Activated CD4-positive, alpha-beta T cell treated with anti-CD3 and anti-CD28 coated beads, Interleukin-2, amount 10 ng/mL, durations not matched to agents 24 days and 14 days (primary cell): ENCODE measurements around the gene CCDC61. TPM values are rescaled to one million over a fixed set of nuclear protein-coding genes. Genes with fewer than 3 reads are reported as not detected.

Source experiments
- DNase-seq: peaks from one replicate; pipeline ENCODE4 v3.0.0; 2022
- H3K27ac Mint-ChIP-seq: one replicate; pipeline ENCODE4 v1.8.0; 2022; ENCODE audit warnings: mild to moderate bottlenecking, mixed read lengths
- H3K27me3 Mint-ChIP-seq: one replicate; pipeline ENCODE4 v1.8.0; 2022; ENCODE audit warnings: mixed read lengths
- H3K36me3 Mint-ChIP-seq: one replicate; pipeline ENCODE4 v1.8.0; 2022; ENCODE audit warnings: low read depth, mild to moderate bottlenecking, mixed read lengths
- H3K4me1 Mint-ChIP-seq: one replicate; pipeline ENCODE4 v1.8.0; 2021; ENCODE audit warnings: mixed read lengths
- H3K4me3 Mint-ChIP-seq: one replicate; pipeline ENCODE4 v1.8.0; 2022; ENCODE audit warnings: mild to moderate bottlenecking, moderate library complexity, mixed read lengths
- H3K9me3 Mint-ChIP-seq: one replicate; pipeline ENCODE4 v1.8.0; 2021; ENCODE audit warnings: mixed read lengths
- intact Hi-C: fragments of 100-400 bp; cut with micrococcal nuclease; formaldehyde crosslinking; loops from one replicate; pipeline ENCODE4 v1.15.1; 2023
- total RNA-seq: library from RNA; stranded (reverse); gene quantifications from 2 replicates; pipeline ENCODE4 v1.2.3, GENCODE V29; 2022

Gene CCDC61
- total RNA-seq, result 23.1 and 30.1 TPM in 2 replicates

GRCh38 chr19:45994998-45995714, at the start of gene CCDC61:
Gene CCDC61, plus strand, starts transcription at chr19:45995467. Its CDS starts 7,552 bp downstream, at chr19:46003019.
- intact Hi-C loops, result loop anchor here (1.0 to 2.0 kb wide), 4 partner anchors 93 to 202 kb away; partner anchors contain the start of genes DMWD, IRF2BP1, MYPOP and SYMPK

GRCh38 chr19:45947926-45948325, 47.3 kb upstream of the CCDC61 start:
- H3K9me3 Mint-ChIP-seq, result no peaks in the 10 kb centered on the region
- no peak for DNase-seq
- no peaks in the 10 kb centered on the region for H3K36me3 Mint-ChIP-seq
- H3K4me3 Mint-ChIP-seq, result no peak overlapping the region
- no peak overlapping the region for H3K27ac Mint-ChIP-seq
- peaks cover 3% of the 10 kb centered on the region for H3K4me1 Mint-ChIP-seq
- intact Hi-C loops, result no loop called here
- H3K27me3 Mint-ChIP-seq, result peaks cover 15% of the 10 kb centered on the region

More at GRCh38 chr19:45994998-45995714, at the start of gene CCDC61:
- peak; percentile 99 for DNase-seq
- H3K4me3 Mint-ChIP-seq, result no peak within 1 kb of the TSS
- peaks cover 6% of the 10 kb centered on the region for H3K27me3 Mint-ChIP-seq
- H3K9me3 Mint-ChIP-seq, result no peaks in the 10 kb centered on the region
- no peak within 1 kb of the TSS for H3K27ac Mint-ChIP-seq
- H3K4me1 Mint-ChIP-seq, result peaks cover 20% of the 10 kb centered on the region
- peaks cover 2% of the 10 kb centered on the region for H3K36me3 Mint-ChIP-seq

GRCh38 chr19:45952341-45952685, 43.0 kb upstream of the CCDC61 start:
- Mint-ChIP-seq H3K27me3 (peaks cover 11% of the 10 kb centered on the region), H3K4me3 (no peak overlapping the region), H3K36me3 (no peaks in the 10 kb centered on the region), H3K4me1 (peaks cover 16% of the 10 kb centered on the region), H3K9me3 (peaks cover 4% of the 10 kb centered on the region), H3K27ac (no peak overlapping the region)
- intact Hi-C loops, result no loop called here
- no peak for DNase-seq

- Mint-ChIP-seq H3K4me3 (peak overlapping the region; percentile 80), H3K36me3 (no peaks in the 10 kb centered on the region), H3K27me3 (peaks cover 11% of the 10 kb centered on the region), H3K27ac (no peak overlapping the region), H3K9me3 (peaks cover 4% of the 10 kb centered on the region), H3K4me1 (peaks cover 16% of the 10 kb centered on the region)
- intact Hi-C loops, result no loop called here
- DNase-seq, result peak; percentile 88
These were observed 42.4 kb upstream of the CCDC61 start for GRCh38 chr19:45952686-45953505.

GRCh38 chr19:45953676-45954075, 41.6 kb upstream of the CCDC61 start:
- no peak for DNase-seq
- H3K36me3 Mint-ChIP-seq, result no peaks in the 10 kb centered on the region
- H3K27ac Mint-ChIP-seq, result no peak overlapping the region
- H3K4me1 Mint-ChIP-seq, result peaks cover 16% of the 10 kb centered on the region
- H3K27me3 Mint-ChIP-seq, result peaks cover 15% of the 10 kb centered on the region
- no peak overlapping the region for H3K4me3 Mint-ChIP-seq
- peaks cover 4% of the 10 kb centered on the region for H3K9me3 Mint-ChIP-seq
- intact Hi-C loops, result no loop called here

- H3K27ac Mint-ChIP-seq, result no peak overlapping the region
- no peak for DNase-seq
- no peaks in the 10 kb centered on the region for H3K36me3 Mint-ChIP-seq
- H3K9me3 Mint-ChIP-seq, result peaks cover 4% of the 10 kb centered on the region
- peaks cover 17% of the 10 kb centered on the region for H3K27me3 Mint-ChIP-seq
- H3K4me1 Mint-ChIP-seq, result peaks cover 16% of the 10 kb centered on the region
- intact Hi-C loops, result no loop called here
- no peak overlapping the region for H3K4me3 Mint-ChIP-seq
These were observed 41.1 kb upstream of the CCDC61 start for GRCh38 chr19:45954156-45954555.

- no peak for DNase-seq
- no peaks in the 10 kb centered on the region for H3K36me3 Mint-ChIP-seq
- H3K27ac Mint-ChIP-seq, result no peak overlapping the region
- no peak overlapping the region for H3K4me3 Mint-ChIP-seq
- peaks cover 16% of the 10 kb centered on the region for H3K4me1 Mint-ChIP-seq
- intact Hi-C loops, result no loop called here
- peaks cover 4% of the 10 kb centered on the region for H3K9me3 Mint-ChIP-seq
- peaks cover 31% of the 10 kb centered on the region for H3K27me3 Mint-ChIP-seq
These were observed 39.2 kb upstream of the CCDC61 start for GRCh38 chr19:45955905-45956608.

GRCh38 chr19:45958320-45958719, 36.9 kb upstream of the CCDC61 start:
- peaks cover 41% of the 10 kb centered on the region for H3K27me3 Mint-ChIP-seq
- intact Hi-C loops, result no loop called here
- no peak for DNase-seq
- H3K4me3 Mint-ChIP-seq, result no peak overlapping the region
- peaks cover 9% of the 10 kb centered on the region for H3K4me1 Mint-ChIP-seq
- no peak overlapping the region for H3K27ac Mint-ChIP-seq
- peaks cover under 1% of the 10 kb centered on the region for H3K9me3 Mint-ChIP-seq
- H3K36me3 Mint-ChIP-seq, result no peaks in the 10 kb centered on the region

GRCh38 chr19:45958769-45959516, 36.3 kb upstream of the CCDC61 start:
- DNase-seq, result no peak
- Mint-ChIP-seq H3K4me3 (no peak overlapping the region), H3K27me3 (peaks cover 39% of the 10 kb centered on the region), H3K4me1 (peaks cover 6% of the 10 kb centered on the region), H3K27ac (no peak overlapping the region), H3K36me3 (no peaks in the 10 kb centered on the region), H3K9me3 (no peaks in the 10 kb centered on the region)
- intact Hi-C loops, result no loop called here

GRCh38 chr19:45959517-45960025, 35.7 kb upstream of the CCDC61 start:
- H3K36me3 Mint-ChIP-seq, result no peaks in the 10 kb centered on the region
- H3K4me3 Mint-ChIP-seq, result no peak overlapping the region
- intact Hi-C loops, result no loop called here
- H3K9me3 Mint-ChIP-seq, result no peaks in the 10 kb centered on the region
- no peak overlapping the region for H3K27ac Mint-ChIP-seq
- peaks cover 40% of the 10 kb centered on the region for H3K27me3 Mint-ChIP-seq
- DNase-seq, result no peak
- H3K4me1 Mint-ChIP-seq, result peaks cover 8% of the 10 kb centered on the region

GRCh38 chr19:45960595-45961235, 34.6 kb upstream of the CCDC61 start:
- intact Hi-C loops, result no loop called here
- no peak for DNase-seq

GRCh38 chr19:45962021-45962420, 33.2 kb upstream of the CCDC61 start:
- intact Hi-C loops, result no loop called here
- no peak overlapping the region for H3K27ac Mint-ChIP-seq

More at GRCh38 chr19:45960595-45961235, 34.6 kb upstream of the CCDC61 start:
- Mint-ChIP-seq H3K27ac (no peak overlapping the region), H3K4me1 (peaks cover 2% of the 10 kb centered on the region), H3K4me3 (no peak overlapping the region), H3K27me3 (peaks cover 37% of the 10 kb centered on the region), H3K36me3 (no peaks in the 10 kb centered on the region), H3K9me3 (no peaks in the 10 kb centered on the region)

GRCh38 chr19:45967246-45967645, 28.0 kb upstream of the CCDC61 start:
- Mint-ChIP-seq H3K9me3 (no peaks in the 10 kb centered on the region), H3K27ac (no peak overlapping the region), H3K27me3 (peaks cover 52% of the 10 kb centered on the region), H3K4me1 (peaks cover 12% of the 10 kb centered on the region), H3K36me3 (no peaks in the 10 kb centered on the region), H3K4me3 (no peak overlapping the region)
- no peak for DNase-seq
- intact Hi-C loops, result no loop called here

More at GRCh38 chr19:45962021-45962420, 33.2 kb upstream of the CCDC61 start:
- Mint-ChIP-seq H3K27me3 (peaks cover 42% of the 10 kb centered on the region), H3K4me1 (peaks cover 2% of the 10 kb centered on the region), H3K4me3 (no peak overlapping the region), H3K36me3 (no peaks in the 10 kb centered on the region), H3K9me3 (no peaks in the 10 kb centered on the region)
- no peak for DNase-seq
